HEK293 (cell line): ENCODE measurements around the gene STX18.

Experiments used
- CTCF ChIA-PET: fragments of 350-600 bp; formaldehyde crosslinking; extraction: SDS; loops from one replicate; lab custom pipeline; 2021; ENCODE audit warnings: antibody characterized with exemption; lab: Yijun Ruan, JAX
- POLR2A ChIA-PET: fragments of 300-600 bp; formaldehyde crosslinking; extraction: SDS; loops from one replicate; lab custom pipeline; 2020; ENCODE audit warnings: antibody characterized with exemption, inconsistent platforms; lab: Yijun Ruan, JAX
- H3K27ac ChIP-seq: fragments of 200-500 bp; sonication (Bioruptor generic); 2 replicates; pipeline ENCODE4 v1.5.1; 2014; ENCODE audit warnings: low read depth, low read length, control low read depth, inconsistent platforms; ENCODE audit errors: extremely low read depth
- H3K36me3 ChIP-seq, 2 experiments: fragments of 200-500 bp in 1 of 2; sonication (Bioruptor generic) in 1 of 2; 1 replicate in 1 of 2; 2 replicates in 1 of 2; pipeline ENCODE4 v1.5.1; 2014 to 2017; ENCODE audit warnings: inconsistent platforms in 2 of 2, low read length in 2 of 2; ENCODE audit not compliant: control insufficient read depth in 2 of 2, insufficient read depth in 1 of 2
- H3K4me1 ChIP-seq: fragments of 200-500 bp; sonication (Bioruptor generic); 2 replicates; pipeline ENCODE4 v1.5.1; 2014; ENCODE audit warnings: mild to moderate bottlenecking, low read length, inconsistent platforms; ENCODE audit not compliant: control insufficient read depth, insufficient read depth
- H3K4me3 ChIP-seq: 2 replicates; pipeline ENCODE4 v1.5.1; 2011; ENCODE audit warnings: low read depth, mild to moderate bottlenecking, control low read depth, low read length, moderate library complexity
- H3K9me3 ChIP-seq: fragments of 200-500 bp; sonication (Bioruptor generic); 2 replicates; pipeline ENCODE4 v1.5.1; 2014; ENCODE audit warnings: low read depth, low read length, inconsistent platforms; ENCODE audit not compliant: control insufficient read depth, insufficient read depth
- GLIS1 ChIP-seq: fragments of 450-650 bp; formaldehyde crosslinking; IDR thresholded peaks from 2 replicates; pipeline ENCODE4 v1.5.1; 2016; ENCODE audit warnings: missing biosample characterization, missing genetic modification characterization
- HIC1 ChIP-seq: fragments of 450-650 bp; formaldehyde crosslinking; IDR thresholded peaks from 2 replicates; pipeline ENCODE4 v1.5.1; 2016; ENCODE audit warnings: missing biosample characterization, missing genetic modification characterization
- KLF10 ChIP-seq: fragments of 450-650 bp; IDR thresholded peaks from 2 replicates; pipeline ENCODE4 v1.5.1; 2018; ENCODE audit warnings: missing biosample characterization, mild to moderate bottlenecking, missing genetic modification characterization
- SCRT2 ChIP-seq: fragments of 450-650 bp; formaldehyde crosslinking; IDR thresholded peaks from 2 replicates; pipeline ENCODE4 v1.5.1; 2016; ENCODE audit warnings: missing biosample characterization, missing genetic modification characterization
- ZBTB7A ChIP-seq: fragments of 450-650 bp; formaldehyde crosslinking; IDR thresholded peaks from 2 replicates; pipeline ENCODE4 v1.5.1; 2016; ENCODE audit warnings: low read depth, missing biosample characterization, missing genetic modification characterization
- ZNF121 ChIP-seq: fragments of 450-650 bp; formaldehyde crosslinking; IDR thresholded peaks from 2 replicates; pipeline ENCODE4 v1.5.1; 2016; ENCODE audit warnings: missing biosample characterization, missing genetic modification characterization
- ZNF202 ChIP-seq: fragments of 450-650 bp; formaldehyde crosslinking; IDR thresholded peaks from 2 replicates; pipeline ENCODE4 v1.5.1; 2016; ENCODE audit warnings: missing biosample characterization, missing genetic modification characterization, borderline replicate concordance
- ZNF23 ChIP-seq: fragments of 450-650 bp; formaldehyde crosslinking; IDR thresholded peaks from 2 replicates; pipeline ENCODE4 v1.5.1; 2016; ENCODE audit warnings: missing biosample characterization, missing genetic modification characterization, borderline replicate concordance
- ZNF24 ChIP-seq: fragments of 450-650 bp; formaldehyde crosslinking; IDR thresholded peaks from 2 replicates; pipeline ENCODE4 v1.5.1; 2016; ENCODE audit warnings: missing biosample characterization, missing genetic modification characterization
- ZNF324 ChIP-seq: fragments of 450-650 bp; formaldehyde crosslinking; IDR thresholded peaks from 2 replicates; pipeline ENCODE4 v1.5.1; 2016; ENCODE audit warnings: missing biosample characterization, missing genetic modification characterization
- ZNF354C ChIP-seq: fragments of 450-650 bp; formaldehyde crosslinking; IDR thresholded peaks from 2 replicates; pipeline ENCODE4 v1.5.1; 2016; ENCODE audit warnings: missing biosample characterization, missing genetic modification characterization, low read depth, borderline replicate concordance
- ZNF473 ChIP-seq: fragments of 450-650 bp; formaldehyde crosslinking; IDR thresholded peaks from 2 replicates; pipeline ENCODE4 v1.5.1; 2017; ENCODE audit warnings: missing biosample characterization, missing genetic modification characterization
- ZNF610 ChIP-seq: fragments of 450-650 bp; formaldehyde crosslinking; IDR thresholded peaks from 2 replicates; pipeline ENCODE4 v1.5.1; 2016; ENCODE audit warnings: missing biosample characterization, missing genetic modification characterization, borderline replicate concordance
- ZNF621 ChIP-seq: fragments of 450-650 bp; formaldehyde crosslinking; IDR thresholded peaks from 2 replicates; pipeline ENCODE4 v1.5.1; 2017; ENCODE audit warnings: missing biosample characterization, missing genetic modification characterization
- ZNF670 ChIP-seq: fragments of 450-650 bp; formaldehyde crosslinking; IDR thresholded peaks from 2 replicates; pipeline ENCODE4 v1.5.1; 2016; ENCODE audit warnings: missing biosample characterization, missing genetic modification characterization, low read depth
- TF ChIP-seq, protein P1 (sequence below): fragments of 450-650 bp; formaldehyde crosslinking; IDR thresholded peaks from 2 replicates; pipeline ENCODE4 v1.5.0; 2017; ENCODE audit warnings: missing biosample characterization, missing genetic modification characterization, borderline replicate concordance
- TF ChIP-seq, protein P2 (sequence below): fragments of 450-650 bp; formaldehyde crosslinking; optimal IDR thresholded peaks from 2 replicates; pipeline ENCODE3; 2016; ENCODE audit warnings: missing biosample characterization, mild to moderate bottlenecking, missing genetic modification characterization
- TF ChIP-seq, protein P3 (sequence below): fragments of 450-650 bp; formaldehyde crosslinking; IDR thresholded peaks from 2 replicates; pipeline ENCODE4 v1.5.1; 2016; ENCODE audit warnings: missing biosample characterization, missing genetic modification characterization
- TF ChIP-seq, protein P4 (sequence below): IDR thresholded peaks from 2 replicates; pipeline ENCODE4 v1.6.1; 2011; ENCODE audit warnings: mild to moderate bottlenecking, low read depth, low read length, borderline replicate concordance
- TF ChIP-seq, protein P5 (sequence below): fragments of 450-650 bp; formaldehyde crosslinking; IDR thresholded peaks from 2 replicates; pipeline ENCODE4 v1.5.1; 2016; ENCODE audit warnings: missing biosample characterization, missing genetic modification characterization

The STX18 gene

DNA sequence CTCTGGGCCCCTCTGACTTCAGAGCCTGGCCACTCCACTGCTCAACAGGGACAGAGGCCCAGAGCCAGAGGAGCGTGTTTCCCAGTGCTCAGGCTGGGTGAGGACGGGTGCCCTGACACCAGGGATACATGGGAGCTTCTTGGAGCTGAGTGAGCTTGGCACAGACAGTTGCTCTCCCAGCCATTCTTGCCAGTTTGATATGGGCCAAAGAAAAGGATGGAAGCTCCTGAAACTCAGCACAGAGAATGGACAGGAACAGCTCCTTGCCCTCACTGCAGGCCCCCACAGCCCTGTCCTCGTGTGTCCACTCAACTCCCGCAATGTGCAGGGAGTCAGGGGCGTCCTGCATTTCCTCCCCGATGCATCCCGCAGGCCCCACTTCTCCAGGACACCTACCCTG, 116.2 kb downstream of the STX18 start:
- H3K27ac ChIP-seq: no peak overlapping the region
- no peaks in the 10 kb centered on the region for H3K4me1 ChIP-seq
- CTCF ChIA-PET: interaction anchor here (0.6 to 1.0 kb wide), 2 partner anchors 41 to 62 kb away, joined by 3 to 4 read pairs; no protein-coding TSS in a partner anchor
- H3K36me3 ChIP-seq: peaks cover 0 to 38% of the 10 kb centered on the region in 2 experiments; a peak in 1 of 3 replicates
- H3K9me3 ChIP-seq: no peaks in the 10 kb centered on the region
- POLR2A ChIA-PET: no interaction called here
- TF ChIP-seq ZBTB7A: no peak
- no peak for TF ChIP-seq ZNF621 (tag by site-specific recombination)
- no peak for TF ChIP-seq ZNF670 (tag by site-specific recombination)
- TF ChIP-seq, protein P1, sequence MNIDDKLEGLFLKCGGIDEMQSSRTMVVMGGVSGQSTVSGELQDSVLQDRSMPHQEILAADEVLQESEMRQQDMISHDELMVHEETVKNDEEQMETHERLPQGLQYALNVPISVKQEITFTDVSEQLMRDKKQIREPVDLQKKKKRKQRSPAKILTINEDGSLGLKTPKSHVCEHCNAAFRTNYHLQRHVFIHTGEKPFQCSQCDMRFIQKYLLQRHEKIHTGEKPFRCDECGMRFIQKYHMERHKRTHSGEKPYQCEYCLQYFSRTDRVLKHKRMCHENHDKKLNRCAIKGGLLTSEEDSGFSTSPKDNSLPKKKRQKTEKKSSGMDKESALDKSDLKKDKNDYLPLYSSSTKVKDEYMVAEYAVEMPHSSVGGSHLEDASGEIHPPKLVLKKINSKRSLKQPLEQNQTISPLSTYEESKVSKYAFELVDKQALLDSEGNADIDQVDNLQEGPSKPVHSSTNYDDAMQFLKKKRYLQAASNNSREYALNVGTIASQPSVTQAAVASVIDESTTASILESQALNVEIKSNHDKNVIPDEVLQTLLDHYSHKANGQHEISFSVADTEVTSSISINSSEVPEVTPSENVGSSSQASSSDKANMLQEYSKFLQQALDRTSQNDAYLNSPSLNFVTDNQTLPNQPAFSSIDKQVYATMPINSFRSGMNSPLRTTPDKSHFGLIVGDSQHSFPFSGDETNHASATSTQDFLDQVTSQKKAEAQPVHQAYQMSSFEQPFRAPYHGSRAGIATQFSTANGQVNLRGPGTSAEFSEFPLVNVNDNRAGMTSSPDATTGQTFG: no peak
- no peak for TF ChIP-seq ZNF354C
- no peak for TF ChIP-seq HIC1 (tag by site-specific recombination)
- no peak for TF ChIP-seq ZNF23 (tag by site-specific recombination)
- no peak for TF ChIP-seq SCRT2 (tag by site-specific recombination)
- TF ChIP-seq, protein P2, sequence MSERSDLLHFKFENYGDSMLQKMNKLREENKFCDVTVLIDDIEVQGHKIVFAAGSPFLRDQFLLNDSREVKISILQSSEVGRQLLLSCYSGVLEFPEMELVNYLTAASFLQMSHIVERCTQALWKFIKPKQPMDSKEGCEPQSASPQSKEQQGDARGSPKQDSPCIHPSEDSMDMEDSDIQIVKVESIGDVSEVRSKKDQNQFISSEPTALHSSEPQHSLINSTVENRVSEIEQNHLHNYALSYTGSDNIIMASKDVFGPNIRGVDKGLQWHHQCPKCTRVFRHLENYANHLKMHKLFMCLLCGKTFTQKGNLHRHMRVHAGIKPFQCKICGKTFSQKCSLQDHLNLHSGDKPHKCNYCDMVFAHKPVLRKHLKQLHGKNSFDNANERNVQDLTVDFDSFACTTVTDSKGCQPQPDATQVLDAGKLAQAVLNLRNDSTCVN: no peak
- no peak for TF ChIP-seq ZNF473 (tag by site-specific recombination)
- no peak for TF ChIP-seq ZNF202
- TF ChIP-seq ZNF121 (tag by site-specific recombination): no peak
- TF ChIP-seq, protein P3, sequence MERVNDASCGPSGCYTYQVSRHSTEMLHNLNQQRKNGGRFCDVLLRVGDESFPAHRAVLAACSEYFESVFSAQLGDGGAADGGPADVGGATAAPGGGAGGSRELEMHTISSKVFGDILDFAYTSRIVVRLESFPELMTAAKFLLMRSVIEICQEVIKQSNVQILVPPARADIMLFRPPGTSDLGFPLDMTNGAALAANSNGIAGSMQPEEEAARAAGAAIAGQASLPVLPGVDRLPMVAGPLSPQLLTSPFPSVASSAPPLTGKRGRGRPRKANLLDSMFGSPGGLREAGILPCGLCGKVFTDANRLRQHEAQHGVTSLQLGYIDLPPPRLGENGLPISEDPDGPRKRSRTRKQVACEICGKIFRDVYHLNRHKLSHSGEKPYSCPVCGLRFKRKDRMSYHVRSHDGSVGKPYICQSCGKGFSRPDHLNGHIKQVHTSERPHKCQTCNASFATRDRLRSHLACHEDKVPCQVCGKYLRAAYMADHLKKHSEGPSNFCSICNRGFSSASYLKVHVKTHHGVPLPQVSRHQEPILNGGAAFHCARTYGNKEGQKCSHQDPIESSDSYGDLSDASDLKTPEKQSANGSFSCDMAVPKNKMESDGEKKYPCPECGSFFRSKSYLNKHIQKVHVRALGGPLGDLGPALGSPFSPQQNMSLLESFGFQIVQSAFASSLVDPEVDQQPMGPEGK (tag by site-specific recombination): no peak
- TF ChIP-seq KLF10 (tag by site-specific recombination): no peak
- TF ChIP-seq, protein P4, sequence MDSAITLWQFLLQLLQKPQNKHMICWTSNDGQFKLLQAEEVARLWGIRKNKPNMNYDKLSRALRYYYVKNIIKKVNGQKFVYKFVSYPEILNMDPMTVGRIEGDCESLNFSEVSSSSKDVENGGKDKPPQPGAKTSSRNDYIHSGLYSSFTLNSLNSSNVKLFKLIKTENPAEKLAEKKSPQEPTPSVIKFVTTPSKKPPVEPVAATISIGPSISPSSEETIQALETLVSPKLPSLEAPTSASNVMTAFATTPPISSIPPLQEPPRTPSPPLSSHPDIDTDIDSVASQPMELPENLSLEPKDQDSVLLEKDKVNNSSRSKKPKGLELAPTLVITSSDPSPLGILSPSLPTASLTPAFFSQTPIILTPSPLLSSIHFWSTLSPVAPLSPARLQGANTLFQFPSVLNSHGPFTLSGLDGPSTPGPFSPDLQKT: no peak
- no peak for TF ChIP-seq ZNF24 (tag by site-specific recombination)
- TF ChIP-seq GLIS1 (tag by site-specific recombination): no peak
- TF ChIP-seq ZNF324 (tag by site-specific recombination): no peak
- TF ChIP-seq, protein P5, sequence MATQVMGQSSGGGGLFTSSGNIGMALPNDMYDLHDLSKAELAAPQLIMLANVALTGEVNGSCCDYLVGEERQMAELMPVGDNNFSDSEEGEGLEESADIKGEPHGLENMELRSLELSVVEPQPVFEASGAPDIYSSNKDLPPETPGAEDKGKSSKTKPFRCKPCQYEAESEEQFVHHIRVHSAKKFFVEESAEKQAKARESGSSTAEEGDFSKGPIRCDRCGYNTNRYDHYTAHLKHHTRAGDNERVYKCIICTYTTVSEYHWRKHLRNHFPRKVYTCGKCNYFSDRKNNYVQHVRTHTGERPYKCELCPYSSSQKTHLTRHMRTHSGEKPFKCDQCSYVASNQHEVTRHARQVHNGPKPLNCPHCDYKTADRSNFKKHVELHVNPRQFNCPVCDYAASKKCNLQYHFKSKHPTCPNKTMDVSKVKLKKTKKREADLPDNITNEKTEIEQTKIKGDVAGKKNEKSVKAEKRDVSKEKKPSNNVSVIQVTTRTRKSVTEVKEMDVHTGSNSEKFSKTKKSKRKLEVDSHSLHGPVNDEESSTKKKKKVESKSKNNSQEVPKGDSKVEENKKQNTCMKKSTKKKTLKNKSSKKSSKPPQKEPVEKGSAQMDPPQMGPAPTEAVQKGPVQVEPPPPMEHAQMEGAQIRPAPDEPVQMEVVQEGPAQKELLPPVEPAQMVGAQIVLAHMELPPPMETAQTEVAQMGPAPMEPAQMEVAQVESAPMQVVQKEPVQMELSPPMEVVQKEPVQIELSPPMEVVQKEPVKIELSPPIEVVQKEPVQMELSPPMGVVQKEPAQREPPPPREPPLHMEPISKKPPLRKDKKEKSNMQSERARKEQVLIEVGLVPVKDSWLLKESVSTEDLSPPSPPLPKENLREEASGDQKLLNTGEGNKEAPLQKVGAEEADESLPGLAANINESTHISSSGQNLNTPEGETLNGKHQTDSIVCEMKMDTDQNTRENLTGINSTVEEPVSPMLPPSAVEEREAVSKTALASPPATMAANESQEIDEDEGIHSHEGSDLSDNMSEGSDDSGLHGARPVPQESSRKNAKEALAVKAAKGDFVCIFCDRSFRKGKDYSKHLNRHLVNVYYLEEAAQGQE (tag by site-specific recombination): no peak
- no peak for TF ChIP-seq ZNF610 (tag by site-specific recombination)
- no peak overlapping the region for H3K4me3 ChIP-seq
